HG03135 (cell line): ENCODE measurements around the gene UFC1.

Source experiments
- ATAC-seq: cut with Tn5 transposase; IDR thresholded peaks from one replicate; pipeline ENCODE4 v1.9.1; 2021; ENCODE audit warnings: mild to moderate bottlenecking, moderate library complexity; ENCODE audit not compliant: unreplicated experiment

The UFC1 gene

DNA sequence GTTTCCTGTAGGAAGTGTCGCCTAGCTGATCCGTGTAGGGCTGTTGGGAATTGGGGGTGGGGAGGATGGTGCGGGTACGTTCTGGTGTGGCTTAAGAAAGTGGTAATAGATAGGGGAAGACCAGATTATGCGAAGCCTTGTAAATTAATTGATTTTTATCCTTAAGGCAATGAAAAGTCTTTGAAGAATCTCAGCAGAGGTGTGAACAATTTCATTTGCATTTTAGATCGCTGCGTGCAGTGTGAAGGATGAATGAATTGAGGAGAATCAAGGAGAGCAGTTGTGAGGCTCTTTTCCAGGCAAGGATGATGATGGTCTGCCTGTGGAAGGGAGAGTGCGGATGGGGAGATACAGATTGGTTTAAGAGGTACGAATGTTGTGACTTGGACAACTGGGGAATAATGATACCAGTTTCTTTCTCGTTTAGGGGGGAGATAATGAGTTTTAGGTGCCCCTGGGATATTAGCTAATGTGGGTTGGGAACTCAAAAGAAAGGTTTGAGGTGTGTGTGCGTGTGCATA, 20.5 kb upstream of the UFC1 start:
- ATAC-seq, result no peak

- no peak for ATAC-seq
Measured at GRCh38 chr1:161137881-161138280, 15.9 kb upstream of the UFC1 start.

- no peak for ATAC-seq
Measured at GRCh38 chr1:161138431-161138830, 15.3 kb upstream of the UFC1 start.

DNA sequence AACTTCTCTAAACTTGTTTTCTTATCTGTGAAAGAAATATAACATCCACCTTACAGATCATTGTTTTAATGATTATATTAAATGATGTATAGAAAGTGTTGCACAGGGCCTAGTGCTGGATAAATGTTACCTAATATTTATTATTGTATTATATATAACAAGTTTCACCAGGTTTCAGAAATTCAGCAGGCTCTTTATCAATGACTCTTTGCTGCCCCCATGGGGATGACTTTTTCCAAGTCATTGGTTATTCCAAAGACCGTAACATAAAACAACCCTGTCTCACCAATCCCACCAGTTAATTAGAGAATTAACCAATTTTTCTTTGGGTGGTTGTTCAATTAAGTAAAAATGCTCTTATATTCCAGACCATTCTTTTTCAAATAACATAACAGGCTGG, 14.0 kb upstream of the UFC1 start:
- no peak for ATAC-seq

- ATAC-seq, result no peak
Measured at GRCh38 chr1:161140755-161141400, 12.9 kb upstream of the UFC1 start.

DNA sequence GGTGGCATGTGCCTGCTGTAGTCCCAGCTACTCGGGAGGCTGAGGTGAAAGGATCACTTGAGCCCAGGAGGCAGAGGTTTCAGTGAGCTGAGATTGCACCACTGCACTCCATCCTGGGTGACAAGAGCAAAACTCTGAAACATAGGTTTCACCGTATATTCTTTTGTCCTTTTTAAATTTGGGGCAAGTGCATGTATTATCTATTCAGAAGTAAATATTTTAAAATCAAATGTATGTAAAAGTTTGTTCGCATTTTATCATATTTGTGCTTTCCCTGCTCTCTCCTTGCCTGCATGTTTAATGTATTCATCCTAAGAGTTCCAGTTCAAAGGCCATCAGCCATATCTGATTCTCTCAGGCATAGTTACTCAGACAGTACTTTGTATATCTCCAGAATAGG, 7.9 kb upstream of the UFC1 start:
- ATAC-seq, result no peak

DNA sequence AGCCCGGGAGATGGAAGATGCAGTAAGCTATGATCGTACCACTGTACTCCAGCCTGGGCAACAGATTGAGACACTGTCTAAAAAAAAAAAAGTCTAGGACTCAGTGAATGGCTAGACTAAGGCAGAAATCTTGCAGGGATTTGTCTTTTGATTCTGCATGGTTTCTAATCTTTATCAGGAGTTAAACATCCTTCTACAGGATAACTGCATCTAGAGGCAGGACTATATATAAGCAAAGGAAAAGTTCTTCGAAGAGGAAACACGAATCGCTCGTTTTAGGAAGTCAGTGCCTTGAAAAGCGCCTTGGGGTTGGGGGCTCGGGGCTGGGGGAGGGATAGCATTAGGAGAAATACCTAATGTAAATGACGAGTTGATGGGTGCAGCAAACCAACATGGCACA, 602 bp upstream of the UFC1 start:
- ATAC-seq, result no peak

- ATAC-seq, result no peak
Measured at GRCh38 chr1:161157867-161158266, 4.1 kb downstream of the UFC1 start.

DNA sequence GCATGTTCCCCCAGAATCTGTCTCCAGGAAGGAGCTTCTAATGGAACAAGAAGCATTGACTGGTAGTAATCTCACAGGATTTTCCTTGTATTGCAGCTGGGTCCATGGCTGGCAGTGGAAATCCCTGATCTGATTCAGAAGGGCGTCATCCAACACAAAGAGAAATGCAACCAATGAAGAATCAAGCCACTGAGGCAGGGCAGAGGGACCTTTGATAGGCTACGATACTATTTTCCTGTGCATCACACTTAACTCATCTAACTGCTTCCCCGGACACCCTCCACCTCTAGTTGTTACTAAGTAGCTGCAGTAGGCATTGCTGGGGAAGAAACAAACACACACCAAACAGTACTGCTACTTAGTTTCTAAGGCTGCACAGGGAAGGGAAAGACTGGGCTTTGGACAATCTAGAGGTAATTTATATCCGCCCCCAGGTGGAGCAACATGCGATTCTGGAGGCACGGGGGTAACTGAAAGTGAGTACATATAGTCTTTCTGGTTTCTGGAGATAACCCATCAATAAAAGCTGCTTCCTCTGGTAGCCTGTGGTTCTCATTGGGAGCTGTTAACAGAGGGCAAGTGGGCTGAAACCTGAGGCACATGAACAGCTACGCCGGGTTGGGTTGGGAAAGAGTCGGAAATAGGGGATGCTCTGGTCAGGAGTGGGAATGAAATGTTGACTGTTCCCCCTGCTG, 4.7 kb downstream of the UFC1 start:
- ATAC-seq, result no peak

DNA sequence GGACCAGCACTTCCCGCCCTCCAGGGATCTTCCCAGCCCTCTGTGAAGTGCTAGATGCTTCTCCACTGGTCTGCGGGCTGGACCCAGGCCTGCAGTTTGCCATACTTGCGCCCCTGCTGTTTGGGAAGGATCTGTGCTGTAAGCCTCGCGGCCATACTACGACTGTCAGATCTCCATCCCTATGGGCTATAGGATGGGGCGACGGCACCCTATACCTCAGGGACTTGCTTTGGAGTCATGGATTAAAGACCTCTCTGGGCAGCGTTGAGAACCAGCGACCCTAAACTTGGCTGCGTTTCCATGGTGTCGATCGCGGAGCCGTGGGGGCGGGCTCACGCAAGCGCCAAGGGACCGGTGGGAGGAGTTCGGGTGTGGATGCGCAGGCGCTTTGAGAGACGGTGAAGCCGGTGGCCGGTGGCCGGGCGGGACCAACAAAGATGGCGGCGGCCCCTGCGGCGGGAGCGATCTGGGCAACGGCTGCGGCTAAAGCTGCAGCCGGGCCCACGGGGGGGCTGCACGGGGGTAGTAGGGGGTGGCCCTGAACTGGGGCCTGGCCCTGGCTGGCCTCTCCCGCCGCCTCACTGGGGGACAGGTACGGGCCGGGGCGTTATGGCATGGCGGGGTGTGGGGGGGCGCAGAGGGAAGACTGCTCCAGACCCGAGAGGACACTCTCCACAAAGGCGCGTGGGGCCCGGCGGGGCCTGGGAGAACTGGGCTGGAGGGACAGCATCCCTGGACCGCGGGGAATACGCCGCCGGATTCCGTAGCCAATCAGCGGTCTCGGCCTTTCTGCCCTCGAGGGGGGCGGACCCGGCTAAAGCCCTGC, 5.5 kb downstream of the UFC1 start, which contains the start of gene USP21:
Gene USP21, plus strand, starts transcription at position 414 of the 826 bp plus-strand sequence. CDS start 1,141 bp downstream, outside the sequence.
- peak; percentile 71 for ATAC-seq

GRCh38 chr1:161159913-161160243, 6.1 kb downstream of the UFC1 start:
- ATAC-seq, result peak; percentile 4

- no peak for ATAC-seq
Measured at GRCh38 chr1:161160671-161161145, 6.9 kb downstream of the UFC1 start.

DNA sequence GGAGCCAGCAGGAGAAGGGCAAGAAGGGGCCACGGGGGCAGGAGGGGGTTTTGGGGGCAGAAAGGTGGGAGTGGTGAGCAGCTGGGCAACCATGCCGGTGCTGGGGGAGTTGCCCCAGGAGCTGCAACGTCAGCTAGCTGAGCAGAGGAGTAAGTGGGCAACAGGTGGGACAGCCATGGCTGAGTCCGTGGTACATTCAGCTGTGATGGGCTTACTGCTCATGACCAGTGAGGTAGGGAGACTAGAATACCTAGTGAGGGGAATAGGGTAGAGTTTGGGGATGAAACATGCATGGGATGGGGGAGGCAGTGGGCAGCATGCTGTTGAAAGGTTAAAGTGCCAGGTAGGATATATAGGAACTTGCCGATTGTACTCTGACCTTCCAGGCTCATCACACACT, 7.9 kb downstream of the UFC1 start:
- no peak for ATAC-seq

- no peak for ATAC-seq
Measured at GRCh38 chr1:161162052-161162451, 8.3 kb downstream of the UFC1 start.

GRCh38 chr1:161162806-161163205, 9.0 kb downstream of the UFC1 start:
- no peak for ATAC-seq

GRCh38 chr1:161163793-161164192, 10.0 kb downstream of the UFC1 start:
- no peak for ATAC-seq

DNA sequence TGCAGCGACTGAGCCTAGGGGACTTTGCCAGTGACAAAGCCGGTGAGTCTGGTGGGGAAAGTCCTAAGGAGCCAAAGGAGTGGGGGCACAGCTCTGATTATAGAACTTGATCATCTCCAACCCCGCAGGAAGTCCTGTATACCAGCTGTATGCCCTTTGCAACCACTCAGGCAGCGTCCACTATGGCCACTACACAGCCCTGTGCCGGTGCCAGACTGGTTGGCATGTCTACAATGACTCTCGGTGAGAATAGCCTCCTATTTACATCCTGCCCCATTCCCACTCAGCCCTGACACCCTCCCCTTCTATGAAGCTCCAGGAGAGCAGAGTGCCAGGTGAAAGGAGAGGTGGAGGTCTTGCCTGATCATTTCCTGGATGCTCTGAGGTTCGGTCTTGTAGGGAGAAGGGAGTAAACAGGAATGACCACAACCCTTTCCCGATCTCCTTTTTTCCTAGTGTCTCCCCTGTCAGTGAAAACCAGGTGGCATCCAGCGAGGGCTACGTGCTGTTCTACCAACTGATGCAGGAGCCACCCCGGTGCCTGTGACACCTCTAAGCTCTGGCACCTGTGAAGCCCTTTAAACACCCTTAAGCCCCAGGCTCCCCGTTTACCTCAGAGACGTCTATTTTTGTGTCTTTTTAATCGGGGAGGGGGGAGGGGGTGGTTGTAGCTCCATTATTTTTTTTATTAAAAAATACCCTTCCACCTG, 11.3 kb downstream of the UFC1 start:
- no peak for ATAC-seq

DNA sequence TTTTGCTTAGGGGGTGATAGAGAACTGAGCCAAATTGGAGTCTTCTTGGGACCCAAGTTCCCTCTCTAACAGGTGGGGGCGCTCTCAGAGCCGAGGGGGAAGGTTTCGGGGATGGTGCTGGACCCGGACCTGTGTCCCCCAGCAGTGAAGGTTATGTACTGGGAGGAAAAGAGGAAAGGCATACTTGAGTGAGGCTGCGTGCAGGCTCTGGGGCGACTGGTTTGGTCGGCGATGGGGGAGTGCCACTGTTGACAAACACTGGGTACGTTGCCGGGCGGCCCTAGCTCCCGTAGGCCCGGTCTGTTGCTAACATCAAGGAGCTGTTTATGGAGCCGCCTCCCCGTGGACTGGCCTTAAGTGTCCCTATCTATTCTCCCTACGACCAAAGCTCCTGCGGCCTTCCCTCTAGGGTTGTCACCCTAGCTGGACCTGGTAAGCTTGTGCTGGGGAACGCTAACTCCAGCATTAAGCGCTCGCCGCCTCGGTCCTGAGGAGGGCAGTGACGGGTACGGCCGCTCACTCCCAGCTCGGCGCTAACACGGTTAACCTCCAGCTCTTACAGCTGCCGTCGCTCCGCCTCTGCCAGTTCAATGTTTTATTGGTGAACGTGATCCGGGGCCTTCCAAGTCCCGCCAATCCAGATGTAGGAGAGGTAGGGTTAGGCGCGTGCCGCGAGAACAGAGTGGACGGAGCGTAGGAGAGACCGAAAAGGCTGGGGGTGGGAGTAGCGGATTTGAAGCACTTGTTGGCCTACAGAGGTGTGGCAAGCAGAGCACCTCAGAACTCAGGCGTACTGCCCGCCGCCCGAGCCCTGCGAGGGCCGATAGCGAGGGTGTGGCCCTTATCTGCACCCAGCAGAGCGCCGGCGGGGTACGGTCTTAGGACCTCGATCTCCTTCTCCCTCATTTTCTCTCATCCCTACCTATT, 12.2 kb downstream of the UFC1 start, which contains the start of gene PPOX:
Gene PPOX, plus strand, starts transcription at position 685 of the 927 bp plus-strand sequence. CDS start 422 bp downstream, outside the sequence.
- peak; percentile 89 for ATAC-seq

- ATAC-seq, result no peak
Measured at GRCh38 chr1:161166669-161167548, 13.1 kb downstream of the UFC1 start.
